Choroid plexus epithelial cell (primary cell): ENCODE data around the gene OGG1.
A peak's percentile ranks its signal among the peaks of the same experiment; 100 is the strongest.

Experiments
- DNase-seq: peaks from one replicate; pipeline ENCODE4 v3.0.0-alpha.2; 2010; ENCODE audit warnings: low read depth
- H3K4me3 ChIP-seq: 2 replicates; pipeline ENCODE4 v1.5.1; 2011; ENCODE audit warnings: low read depth, mild to moderate bottlenecking, control low read depth, low read length, moderate library complexity
- CTCF ChIP-seq: conservative IDR thresholded peaks from 2 replicates; pipeline ENCODE4 v1.5.1; 2011; ENCODE audit warnings: low read depth, mild to moderate bottlenecking, control low read depth, inconsistent platforms, low read length, moderate library complexity

Gene OGG1

DNA sequence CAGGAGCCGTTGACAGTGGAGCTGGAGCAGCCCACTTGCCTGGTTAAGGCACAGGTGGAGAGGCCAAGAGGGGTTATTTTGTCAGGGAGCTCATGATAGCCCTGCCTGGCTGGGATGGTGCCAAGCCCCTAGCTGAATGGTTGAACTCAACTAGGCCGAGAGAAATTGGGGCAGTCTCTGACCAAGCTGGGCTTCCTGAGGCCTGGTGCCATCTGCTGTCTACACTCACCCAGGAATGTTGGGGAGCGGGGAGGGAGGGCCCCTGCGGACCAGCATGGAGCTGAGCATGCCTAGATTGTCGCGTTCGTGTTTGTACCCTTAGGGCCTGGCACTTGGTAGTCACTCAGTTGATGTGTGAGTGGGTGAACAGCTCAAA lies 17.0 kb upstream of the OGG1 start:
- no peak for DNase-seq
- peak overlapping the region; percentile 88 for H3K4me3 ChIP-seq
- no peak for TF ChIP-seq CTCF

DNA sequence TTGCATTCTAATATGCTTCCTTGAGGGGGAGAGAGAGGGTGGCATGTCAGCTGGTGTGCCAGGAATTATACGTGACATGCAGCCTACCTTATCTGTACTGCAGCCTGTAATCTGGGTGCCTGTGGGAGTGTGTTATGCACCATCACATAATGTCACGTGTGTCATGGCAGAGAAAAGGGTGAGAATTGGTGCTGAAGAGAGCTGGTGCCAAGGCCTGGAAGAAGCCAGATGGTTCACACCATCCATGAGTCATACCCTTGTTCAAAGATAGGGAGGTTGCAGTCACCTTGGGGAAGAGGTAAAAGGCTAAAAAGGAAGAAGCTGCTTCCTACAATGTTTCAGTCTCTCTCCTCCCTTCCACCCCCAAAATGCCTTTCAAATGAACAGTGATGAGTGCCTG lies 12.9 kb upstream of the OGG1 start:
- no peak for DNase-seq
- TF ChIP-seq CTCF: no peak
- no peak overlapping the region for H3K4me3 ChIP-seq

- H3K4me3 ChIP-seq: no peak overlapping the region
- DNase-seq: no peak
- TF ChIP-seq CTCF: no peak
These were observed 10.6 kb upstream of the OGG1 start for GRCh38 chr3:9739181-9739580.

GRCh38 chr3:9742560-9742959 lies 7.2 kb upstream of the OGG1 start:
- no peak for TF ChIP-seq CTCF
- DNase-seq: no peak

DNA sequence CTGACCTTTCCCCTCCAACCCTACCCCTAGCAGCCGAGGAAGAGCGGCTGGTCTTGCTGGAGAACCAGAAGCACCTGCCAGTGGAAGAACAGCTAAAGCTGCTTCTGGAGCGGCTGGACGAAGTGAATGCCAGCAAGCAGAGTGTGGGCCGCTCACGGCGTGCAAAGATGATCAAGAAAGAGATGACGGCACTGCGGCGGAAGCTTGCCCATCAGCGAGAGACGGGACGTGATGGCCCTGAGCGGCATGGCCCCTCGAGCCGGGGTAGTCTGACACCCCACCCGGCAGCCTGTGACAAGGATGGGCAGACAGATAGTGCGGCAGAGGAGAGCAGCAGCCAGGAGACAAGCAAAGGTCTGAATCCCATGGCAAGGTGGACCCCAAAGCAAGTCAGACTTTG lies 6.2 kb upstream of the OGG1 start:
- no peak overlapping the region for H3K4me3 ChIP-seq
- TF ChIP-seq CTCF: no peak

More at GRCh38 chr3:9742560-9742959, 7.2 kb upstream of the OGG1 start:
- no peak overlapping the region for H3K4me3 ChIP-seq

DNA sequence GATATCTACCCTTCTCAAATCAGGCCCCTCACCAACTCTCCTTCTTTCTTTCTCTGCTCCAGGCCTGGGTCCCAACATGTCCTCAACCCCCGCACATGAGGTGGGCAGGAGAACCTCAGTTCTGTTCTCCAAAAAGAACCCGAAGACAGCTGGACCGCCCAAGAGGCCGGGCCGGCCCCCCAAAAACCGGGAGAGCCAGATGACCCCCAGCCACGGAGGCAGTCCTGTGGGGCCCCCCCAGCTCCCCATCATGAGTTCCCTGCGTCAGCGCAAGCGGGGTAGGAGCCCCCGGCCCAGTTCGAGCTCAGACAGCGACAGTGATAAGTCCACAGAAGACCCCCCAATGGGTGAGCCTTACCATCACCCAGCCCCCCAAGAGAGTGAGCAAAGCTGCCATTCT lies 5.6 kb upstream of the OGG1 start:
- no peak for TF ChIP-seq CTCF
- no peak for DNase-seq
- H3K4me3 ChIP-seq: no peak overlapping the region

More for the DNA sequence above, 6.2 kb upstream of the OGG1 start:
- no peak for DNase-seq

- no peak for DNase-seq
- H3K4me3 ChIP-seq: no peak overlapping the region
- TF ChIP-seq CTCF: no peak
These were observed 4.2 kb upstream of the OGG1 start for GRCh38 chr3:9745521-9745920.
